SIG-M5 treated with dmso at 0.1 percent for 504 hours (cell line): ENCODE data around the gene TDRD1.
"Not testable (repeated sequence)": the region's sequence is repeated elsewhere in the genome, so short reads cannot be mapped to it uniquely, and the experiment has no call there.

Experiments
- DNase-seq: peaks from one replicate; lab custom pipeline; 2025; ENCODE audit not compliant: unreplicated experiment; lab: John Stamatoyannopoulos, UW

Gene TDRD1, protein sequence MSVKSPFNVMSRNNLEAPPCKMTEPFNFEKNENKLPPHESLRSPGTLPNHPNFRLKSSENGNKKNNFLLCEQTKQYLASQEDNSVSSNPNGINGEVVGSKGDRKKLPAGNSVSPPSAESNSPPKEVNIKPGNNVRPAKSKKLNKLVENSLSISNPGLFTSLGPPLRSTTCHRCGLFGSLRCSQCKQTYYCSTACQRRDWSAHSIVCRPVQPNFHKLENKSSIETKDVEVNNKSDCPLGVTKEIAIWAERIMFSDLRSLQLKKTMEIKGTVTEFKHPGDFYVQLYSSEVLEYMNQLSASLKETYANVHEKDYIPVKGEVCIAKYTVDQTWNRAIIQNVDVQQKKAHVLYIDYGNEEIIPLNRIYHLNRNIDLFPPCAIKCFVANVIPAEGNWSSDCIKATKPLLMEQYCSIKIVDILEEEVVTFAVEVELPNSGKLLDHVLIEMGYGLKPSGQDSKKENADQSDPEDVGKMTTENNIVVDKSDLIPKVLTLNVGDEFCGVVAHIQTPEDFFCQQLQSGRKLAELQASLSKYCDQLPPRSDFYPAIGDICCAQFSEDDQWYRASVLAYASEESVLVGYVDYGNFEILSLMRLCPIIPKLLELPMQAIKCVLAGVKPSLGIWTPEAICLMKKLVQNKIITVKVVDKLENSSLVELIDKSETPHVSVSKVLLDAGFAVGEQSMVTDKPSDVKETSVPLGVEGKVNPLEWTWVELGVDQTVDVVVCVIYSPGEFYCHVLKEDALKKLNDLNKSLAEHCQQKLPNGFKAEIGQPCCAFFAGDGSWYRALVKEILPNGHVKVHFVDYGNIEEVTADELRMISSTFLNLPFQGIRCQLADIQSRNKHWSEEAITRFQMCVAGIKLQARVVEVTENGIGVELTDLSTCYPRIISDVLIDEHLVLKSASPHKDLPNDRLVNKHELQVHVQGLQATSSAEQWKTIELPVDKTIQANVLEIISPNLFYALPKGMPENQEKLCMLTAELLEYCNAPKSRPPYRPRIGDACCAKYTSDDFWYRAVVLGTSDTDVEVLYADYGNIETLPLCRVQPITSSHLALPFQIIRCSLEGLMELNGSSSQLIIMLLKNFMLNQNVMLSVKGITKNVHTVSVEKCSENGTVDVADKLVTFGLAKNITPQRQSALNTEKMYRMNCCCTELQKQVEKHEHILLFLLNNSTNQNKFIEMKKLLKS

DNA sequence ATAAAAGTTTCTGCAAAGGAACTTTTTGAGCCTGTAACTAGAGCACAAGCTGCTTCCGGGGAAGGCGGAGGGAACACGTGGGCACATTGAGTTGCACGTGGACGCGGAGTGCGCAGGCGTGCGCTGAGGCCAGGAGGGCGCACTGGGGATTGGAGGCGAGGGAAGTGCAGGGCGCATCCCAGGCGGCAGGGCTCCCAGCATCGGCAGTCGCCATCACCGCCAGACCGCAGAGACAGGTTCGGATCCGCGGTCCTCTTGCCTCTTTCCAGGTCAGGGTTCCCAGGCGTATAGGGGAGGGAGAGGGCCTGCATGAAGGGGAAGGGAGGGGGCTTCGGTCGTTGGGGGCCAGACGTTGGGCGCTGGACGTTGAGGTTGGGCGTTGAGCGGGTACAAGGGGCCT is at the start of gene TDRD1:
Gene TDRD1 (plus strand): TSS at position 206 of the 400 bp plus-strand sequence. CDS start 8,479 bp downstream, outside the sequence.
- DNase-seq: no peak

DNA sequence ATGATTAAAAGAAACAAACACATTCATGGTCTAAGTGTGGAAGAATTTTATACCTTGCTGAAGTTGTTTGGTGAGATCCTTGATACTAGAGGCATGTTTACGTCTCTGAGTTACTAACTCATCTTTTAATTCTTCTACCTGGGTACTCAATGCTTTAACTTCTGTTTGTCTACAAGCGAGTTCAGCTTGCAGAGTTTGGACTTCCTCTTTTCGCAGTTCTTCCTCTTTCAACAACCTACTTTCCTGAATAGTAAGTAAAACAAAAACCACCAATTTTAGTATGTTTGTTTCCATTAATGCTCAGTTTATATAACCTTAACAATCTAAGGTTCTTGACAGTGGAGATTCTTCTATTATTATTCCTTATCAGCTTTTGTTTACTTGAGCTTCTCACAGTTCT is 48.1 kb upstream of the TDRD1 start:
- DNase-seq: peak; percentile 61

DNA sequence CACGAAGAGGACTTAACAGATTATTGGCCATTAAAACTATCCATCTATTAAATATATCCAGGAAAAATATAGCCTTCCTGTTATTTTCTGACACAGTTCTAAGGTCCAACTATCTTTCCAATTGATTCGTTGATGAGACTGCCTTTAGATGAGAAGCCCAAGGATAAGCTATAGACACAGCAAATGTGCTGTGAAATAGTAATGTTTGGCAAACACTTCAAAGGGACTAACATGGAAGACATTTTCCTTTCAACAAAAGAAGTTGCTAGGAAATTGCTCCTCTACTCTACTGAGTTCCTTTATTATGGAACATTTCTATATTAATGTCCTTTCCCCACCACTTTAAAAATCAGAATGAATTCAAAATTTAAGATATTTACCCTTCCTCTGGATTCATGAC is 43.7 kb upstream of the TDRD1 start:
- DNase-seq: no peak

DNA sequence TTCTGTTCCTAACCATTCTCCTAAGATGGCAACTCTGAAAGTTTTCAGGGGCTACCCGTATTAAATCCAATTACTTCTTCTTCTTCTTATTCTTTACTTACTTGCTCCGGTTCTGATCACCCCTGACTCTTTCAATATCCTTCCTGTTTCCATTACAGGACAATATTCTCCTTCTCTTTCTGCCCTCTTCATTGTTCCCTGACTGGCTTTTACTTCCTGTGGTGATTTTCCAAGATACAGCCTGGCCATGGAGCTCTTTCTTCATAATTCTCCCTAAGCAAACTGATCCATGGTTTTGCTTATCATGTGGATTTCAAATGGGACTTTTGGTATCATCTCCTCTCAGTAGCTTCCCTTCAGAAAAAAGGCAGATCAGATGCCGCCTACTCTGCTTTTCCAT is 40.6 kb upstream of the TDRD1 start:
- DNase-seq: no peak

DNA sequence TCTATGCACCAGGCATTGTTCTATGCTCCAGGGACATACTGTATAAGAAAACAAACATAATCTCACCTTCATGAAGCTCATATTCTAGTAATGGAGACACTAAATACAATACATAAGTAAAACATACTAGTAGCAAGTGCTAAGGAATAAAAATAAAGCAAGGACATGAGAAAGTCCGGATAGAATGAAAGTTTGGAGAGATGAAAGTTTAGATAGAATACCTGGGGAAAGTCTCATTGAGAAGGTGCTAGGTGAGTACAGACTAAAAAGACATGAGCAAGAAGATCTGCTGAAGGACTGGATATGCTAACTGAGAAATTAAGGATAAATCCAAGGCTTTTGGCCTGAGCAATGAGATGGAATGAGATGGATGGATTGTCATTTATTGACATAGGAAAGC is 39.1 kb upstream of the TDRD1 start:
- DNase-seq: no peak

DNA sequence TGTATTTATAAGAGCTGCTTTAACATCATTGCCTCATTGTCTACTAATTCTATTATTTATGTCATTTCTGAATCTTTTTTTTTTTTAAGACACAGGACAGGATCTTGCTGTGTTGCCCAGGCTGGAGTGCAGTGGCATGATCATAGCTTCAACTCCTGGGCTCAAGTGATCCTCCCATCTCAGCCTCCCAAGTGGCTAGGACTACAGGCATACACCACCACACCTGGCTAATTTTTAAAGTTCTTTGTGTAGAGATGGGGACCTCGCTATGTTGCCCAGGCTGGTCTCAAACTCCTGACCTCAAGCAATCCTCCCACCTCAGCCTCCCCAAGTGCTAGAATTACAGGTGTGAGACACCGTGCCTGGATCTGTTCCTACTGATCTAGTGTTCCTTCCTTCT is 38.3 kb upstream of the TDRD1 start:
- not testable (repeated sequence) for DNase-seq

DNA sequence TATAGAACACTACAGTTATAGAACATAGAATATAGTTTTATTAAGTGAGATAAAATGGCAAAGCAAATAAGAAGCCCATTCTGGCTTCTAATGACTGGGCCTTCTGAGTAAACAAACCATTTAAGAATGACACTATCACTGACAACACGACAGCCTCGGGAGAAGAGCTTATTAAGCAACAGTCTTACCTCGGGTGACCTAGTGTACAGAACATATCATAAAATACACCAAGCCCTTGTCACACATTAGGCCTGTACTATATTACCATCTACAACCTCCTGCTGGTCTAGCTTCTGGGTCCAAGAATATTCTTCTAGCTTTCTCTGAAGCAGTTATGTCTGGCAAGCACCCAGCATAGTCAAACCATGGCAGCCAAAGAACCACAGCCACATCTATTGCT is 37.1 kb upstream of the TDRD1 start:
- DNase-seq: no peak

DNA sequence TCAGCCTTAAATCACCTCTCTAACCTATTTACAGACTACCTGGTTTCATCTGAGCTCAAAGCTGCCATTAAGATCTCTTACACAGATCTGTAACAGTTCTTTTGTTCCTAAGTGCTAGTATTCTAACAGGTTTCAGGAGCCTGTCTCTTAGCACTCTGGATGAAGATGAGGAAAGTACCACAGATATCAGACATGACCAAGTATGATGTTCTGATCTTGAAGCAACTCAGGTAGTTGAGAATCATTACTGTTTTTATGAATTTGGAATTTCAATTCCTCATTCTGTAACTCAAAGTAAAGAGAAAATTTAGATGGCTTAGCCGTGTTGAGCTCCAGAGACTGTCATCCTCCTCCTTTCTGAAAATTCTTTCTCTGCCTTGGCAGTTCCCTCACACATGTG is 36.0 kb upstream of the TDRD1 start:
- DNase-seq: no peak

DNA sequence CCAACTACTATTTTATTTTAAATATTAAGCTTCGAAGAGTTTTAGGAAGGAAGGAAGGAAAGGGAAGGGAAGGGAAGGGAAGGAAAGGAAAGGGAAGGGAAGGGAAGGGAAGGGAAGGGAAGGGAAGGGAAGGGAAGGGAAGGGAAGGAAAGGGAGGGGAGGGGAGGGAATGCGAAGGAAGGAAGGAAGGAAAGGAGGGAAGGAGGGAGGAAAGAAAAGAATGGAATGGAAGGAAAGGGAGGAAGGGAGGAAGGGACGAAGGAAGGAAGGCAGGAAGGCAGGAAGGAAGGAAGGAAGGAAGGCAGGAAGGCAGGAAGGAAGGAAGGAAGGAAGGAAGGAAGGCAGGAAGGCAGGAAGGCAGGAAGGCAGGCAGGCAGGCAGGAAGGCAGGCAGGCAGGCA is 29.7 kb upstream of the TDRD1 start:
- not testable (repeated sequence) for DNase-seq

DNA sequence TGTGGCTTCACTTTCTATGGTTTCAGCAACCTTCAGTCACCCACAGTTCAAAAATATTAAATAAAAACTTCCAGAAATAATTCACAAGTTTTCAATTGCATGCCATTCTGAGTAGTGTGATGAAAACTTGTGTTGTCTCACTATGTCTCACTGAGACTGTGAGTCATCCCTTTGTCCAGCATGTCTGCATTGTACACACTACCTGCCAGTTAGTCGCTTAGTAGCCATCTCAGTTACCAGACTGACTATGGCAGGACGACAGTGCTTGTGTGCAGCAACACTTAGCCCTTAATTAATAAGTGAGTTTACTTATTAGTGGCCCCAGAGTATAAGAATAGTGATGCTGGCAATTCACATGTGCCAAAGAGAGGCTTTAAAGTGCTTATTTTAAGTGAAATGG is 27.7 kb upstream of the TDRD1 start:
- no peak for DNase-seq

DNA sequence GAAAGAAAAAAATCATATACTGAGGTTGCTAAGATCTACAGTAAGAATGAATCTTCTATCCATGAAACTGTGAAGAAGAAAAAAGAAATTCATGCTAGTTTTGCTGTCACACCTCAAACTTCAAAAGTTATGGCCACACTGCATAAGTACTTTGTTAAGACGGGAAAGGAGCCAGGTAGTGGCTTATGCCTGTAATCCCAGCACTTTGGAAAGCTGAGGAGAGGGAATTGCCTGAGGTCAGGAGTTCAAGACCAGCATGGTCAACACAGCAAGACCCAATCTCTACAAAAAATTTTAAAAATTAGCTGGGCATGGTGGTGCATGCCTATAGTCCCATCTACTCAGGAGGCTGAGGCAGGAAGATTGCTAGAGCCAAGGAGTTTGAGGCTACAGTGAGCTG is 27.3 kb upstream of the TDRD1 start:
- DNase-seq: no peak

DNA sequence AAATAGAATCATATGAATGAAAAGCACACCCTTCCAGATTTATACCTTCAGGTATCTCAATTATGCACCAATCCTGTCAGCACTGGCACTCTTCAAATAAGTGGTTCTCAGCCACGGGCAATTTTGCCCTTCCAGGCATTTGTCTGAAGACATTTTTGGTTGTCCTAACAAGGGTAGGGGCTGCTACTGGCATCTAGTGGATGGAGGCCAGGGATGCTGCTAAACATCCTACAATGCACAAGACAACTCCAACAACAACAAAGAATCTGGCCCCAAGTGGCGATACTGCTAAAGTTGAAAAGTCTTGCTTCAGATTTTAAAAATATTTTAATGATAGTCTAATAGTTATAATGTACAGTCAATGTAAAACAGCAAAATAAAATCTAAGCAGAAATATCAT is 21.2 kb upstream of the TDRD1 start:
- no peak for DNase-seq

DNA sequence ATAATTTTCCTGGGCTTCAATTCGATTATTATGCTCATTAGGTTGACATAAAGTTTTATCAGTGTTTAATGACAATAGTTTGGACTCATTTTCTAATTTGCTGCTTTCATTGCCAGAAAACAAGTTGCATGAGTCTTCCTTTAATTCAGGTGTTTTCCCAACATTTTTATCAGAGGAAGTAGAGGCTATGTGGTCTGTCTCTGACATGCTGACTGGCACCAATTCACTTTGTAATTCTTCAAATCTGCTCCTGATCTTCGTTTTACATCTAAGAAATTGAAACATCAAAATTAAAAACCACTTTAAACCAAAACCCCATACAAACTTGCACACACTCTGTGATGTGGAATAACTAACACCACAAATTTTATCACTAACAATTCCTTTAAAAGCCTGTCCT is 16.1 kb upstream of the TDRD1 start:
- DNase-seq: no peak

DNA sequence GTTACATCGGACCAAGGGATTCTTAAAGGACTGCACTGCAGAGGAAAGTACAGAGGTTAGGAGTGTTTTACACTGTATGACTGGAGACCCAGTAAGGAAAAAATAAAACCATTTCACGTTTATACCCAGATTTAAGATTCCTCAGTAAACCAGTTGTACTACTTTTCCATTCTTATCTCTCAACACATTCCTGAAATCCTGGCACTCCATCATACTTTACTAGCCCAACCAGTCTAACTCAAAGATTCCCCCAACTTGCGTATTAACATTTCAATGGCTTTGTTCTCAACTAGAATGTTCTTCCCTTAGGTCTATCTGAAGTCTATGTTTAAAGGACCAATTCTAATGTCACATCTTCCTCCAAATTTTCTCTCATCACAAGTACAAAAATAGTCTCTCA is 13.1 kb upstream of the TDRD1 start:
- no peak for DNase-seq

DNA sequence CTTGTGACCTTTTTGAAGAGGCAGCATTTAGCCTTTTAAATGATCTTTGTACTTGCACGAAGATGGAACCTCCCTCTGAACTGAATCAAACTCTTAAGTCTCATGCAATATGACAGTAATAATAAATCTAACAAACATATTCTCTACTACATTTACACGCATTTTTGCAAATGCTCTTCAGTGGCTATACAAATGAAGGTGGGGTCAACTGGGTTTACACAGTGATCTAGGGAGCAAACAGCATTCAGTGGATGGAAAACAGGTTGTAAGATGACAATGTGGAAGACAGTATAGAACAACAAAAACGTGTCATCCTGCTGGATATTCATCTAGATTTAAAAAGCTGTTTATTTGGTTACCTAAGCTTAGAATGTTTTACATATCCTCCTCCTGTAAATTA is 12.7 kb upstream of the TDRD1 start:
- DNase-seq: no peak

DNA sequence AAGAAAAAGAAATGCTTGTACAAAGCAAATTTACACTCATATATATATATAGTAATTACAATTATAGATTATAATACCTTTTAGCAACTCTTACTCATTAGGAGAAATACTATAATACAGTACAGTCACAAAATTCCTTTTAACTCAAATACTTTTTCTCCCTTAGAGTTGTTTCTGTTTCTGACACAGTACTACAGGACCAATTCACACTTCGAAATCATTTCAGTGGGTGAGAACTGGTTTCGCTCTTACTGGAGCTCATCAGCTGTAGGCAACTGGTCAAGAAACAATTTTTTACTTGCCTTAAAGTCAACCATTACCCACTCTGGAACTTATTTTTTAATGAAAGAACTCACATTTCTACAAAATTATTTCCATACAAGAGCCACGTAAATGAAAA is 11.2 kb upstream of the TDRD1 start:
- no peak for DNase-seq

DNA sequence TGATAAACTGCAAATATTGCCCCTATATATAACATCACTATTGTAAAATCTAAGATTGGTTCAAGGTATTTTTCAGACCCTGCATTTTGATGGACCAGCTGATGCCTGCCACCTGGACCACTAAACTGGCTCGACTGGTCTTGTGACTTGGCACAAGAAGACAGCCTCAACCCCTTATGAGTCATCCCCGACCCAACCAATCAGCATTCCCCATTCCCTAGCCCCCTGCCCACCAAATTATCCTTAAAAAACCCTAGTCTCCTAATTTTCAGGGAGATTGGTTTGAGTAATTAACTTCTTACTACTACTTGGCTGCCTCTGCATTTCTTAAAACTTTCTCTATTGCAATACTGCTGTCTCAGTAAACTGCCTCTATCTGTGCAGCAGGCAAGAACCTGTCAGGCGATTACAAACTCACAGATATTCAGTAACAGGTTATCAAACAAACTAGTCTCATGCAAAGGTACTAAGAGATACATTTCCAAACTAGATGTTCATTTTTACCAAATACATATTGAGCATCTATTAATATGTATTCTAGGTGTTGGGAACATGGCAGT is 10.6 kb upstream of the TDRD1 start:
- DNase-seq: no peak

DNA sequence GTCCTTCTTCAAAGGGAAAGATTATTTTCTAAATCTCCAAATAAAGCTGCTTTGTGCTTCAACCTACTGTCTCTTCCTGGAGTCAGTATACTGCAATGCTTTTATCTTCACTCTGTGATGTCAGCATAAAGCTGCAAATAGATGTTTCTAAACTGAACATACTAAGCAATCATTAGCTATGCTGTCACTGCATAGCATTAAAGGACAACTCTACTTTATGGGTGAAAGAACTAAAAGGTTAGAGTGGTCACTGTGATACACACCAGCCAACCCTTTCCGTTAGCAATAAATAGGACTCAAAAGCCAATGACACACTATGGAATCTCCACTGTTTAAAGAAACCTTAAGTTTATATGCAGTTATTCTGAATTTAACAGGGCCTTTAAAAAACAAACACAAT is 6.9 kb upstream of the TDRD1 start:
- DNase-seq: no peak

DNA sequence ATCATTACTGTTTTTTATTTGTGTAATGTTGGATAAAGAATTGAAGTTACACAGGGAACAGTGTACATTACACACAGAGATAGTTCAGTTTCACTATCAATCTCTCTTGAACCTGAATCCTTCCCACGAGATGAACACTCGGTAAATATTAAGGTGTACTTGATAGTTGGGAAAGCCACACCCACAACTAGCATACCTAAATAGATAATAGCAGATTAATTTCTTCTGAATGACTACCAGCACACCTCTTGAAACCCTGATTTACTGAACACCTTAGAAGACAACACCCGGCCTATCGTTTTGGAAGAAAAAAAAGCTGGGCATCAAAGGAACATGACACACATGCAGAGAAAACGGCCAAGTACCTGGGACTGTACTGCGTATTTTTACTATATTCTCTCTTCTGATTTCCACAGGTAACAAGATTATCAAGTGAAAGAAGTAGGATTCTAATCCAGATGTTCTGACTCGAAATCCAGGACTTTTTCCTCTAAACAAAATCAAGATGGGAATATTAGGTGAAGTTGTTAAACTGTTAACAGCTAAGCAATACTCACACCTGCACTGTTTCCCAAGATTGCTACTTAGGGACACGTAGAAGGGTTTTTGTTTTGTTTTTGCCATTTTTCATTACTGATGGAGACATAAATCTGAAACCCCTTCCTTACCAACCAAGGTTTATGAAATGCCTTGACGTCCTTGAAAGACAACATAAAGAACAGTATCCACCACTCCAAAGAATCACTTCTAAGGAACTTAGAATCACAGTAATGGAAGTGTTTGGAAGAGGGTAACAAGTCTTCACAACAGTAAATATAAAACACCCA is 6.2 kb upstream of the TDRD1 start:
- no peak for DNase-seq

DNA sequence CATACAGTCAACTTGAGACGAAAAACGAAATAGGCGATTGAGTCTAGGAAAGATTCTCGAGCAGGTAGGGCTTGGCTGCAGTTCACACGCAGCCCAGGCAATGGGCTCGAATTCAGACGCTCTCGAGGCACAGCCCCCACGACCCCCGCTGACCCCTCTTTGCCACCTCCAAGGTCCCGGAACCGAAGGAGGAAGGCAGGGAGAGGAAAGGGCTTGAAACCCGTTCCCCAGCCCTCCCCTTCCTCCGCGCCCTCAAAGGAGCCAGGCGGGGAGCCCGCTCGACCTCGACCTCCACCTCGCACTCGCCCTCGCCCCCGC is 5.6 kb upstream of the TDRD1 start:
- DNase-seq: no peak
